ENCODE data around the gene PPP4R2.
"Not testable (repeated sequence)": the region's sequence is repeated elsewhere in the genome, so short reads cannot be mapped to it uniquely, and the experiment has no call there.

The PPP4R2 gene

DNA sequence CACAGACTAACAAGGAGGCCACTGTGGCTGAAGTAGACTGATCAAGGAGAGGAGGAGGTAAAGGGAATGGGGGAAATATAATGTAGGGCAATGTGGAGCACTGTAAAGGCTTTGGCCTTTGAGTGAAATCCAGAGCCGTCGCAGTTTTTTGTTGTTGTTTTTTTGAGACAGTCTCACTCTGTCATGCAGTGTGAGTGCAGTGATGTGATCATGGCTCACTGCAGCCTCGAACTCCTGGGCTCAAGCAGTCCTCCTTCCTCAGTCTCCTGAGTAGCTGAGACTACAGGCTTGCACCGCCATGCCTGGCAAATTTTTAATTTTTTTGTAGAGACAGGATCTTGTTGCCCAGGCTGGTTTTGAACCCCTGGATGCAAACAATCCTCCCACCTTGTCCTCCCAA, 32.2 kb downstream of the PPP4R2 start:
- no peak for DNase-seq

DNA sequence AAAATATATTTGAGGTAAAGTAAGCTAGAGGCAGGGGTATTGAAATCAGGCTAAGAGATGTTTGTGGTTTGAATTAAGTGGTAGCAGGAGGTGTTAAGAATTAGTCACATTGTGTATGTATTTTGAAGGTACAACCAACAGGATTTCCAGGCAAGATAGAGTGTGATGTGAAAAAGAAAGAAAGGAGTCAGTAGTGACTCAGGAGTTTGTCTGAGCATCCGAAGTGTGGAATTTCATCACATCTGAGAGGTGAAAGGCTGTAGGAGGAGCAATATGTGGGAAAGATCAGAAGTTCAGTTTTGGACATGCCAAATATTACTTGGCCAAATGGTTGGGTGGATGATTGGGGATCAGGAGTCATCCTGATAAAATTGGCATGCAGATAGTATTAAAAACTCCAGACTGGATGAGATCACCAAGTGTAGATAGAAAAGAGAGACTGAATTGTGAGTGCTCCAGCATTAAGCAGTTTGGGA, 32.7 kb downstream of the PPP4R2 start:
- DNase-seq = no peak

DNA sequence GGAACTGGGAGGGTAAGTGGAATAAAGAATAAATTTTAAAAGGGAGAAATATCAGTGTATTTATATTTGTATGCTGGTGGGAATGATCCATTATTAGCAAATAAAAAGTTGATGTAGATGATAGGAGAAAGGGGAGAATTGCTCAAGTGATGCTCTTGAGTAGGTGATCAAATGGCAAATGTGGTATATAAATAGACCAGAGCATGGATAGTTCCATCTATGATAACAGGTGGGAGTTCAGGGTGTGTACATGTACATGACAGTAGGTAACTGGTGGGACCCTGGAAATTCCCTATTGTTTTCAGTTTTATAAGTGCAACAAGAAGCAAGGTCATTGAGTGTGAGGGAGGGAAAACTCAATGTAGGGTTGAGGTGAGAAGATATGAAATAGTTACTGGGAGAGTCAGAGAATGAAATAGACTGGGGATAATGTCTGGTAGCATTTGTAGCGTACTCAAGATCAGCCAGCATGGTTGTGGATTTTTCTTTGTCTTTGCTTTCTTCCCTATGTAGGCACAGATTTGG, 33.5 kb downstream of the PPP4R2 start:
- no peak for DNase-seq

DNA sequence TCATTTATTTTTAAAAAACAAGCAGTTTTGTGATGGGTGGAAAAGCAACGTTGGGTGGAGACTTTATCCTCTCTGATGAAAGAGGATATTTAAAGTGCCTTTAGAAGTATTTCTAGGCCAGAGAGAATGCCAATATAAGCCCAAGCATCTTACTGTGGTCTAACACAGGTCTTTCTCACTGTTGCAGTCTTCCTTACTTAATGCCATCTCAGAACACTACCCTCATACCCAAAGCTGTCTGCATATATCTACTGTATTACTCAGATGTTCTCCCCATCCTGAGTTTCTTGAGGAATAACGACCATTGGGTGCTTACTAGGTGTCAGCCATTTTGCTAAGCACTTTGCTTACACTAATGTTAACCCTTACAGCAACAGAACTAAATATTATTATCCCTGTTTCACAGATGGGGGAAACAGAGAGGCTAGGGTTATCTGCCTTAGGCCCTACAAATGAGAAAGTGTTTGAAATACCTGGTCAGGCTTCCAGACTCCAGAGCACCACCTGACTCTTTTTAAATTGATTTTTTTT, 35.0 kb downstream of the PPP4R2 start:
- no peak for DNase-seq

DNA sequence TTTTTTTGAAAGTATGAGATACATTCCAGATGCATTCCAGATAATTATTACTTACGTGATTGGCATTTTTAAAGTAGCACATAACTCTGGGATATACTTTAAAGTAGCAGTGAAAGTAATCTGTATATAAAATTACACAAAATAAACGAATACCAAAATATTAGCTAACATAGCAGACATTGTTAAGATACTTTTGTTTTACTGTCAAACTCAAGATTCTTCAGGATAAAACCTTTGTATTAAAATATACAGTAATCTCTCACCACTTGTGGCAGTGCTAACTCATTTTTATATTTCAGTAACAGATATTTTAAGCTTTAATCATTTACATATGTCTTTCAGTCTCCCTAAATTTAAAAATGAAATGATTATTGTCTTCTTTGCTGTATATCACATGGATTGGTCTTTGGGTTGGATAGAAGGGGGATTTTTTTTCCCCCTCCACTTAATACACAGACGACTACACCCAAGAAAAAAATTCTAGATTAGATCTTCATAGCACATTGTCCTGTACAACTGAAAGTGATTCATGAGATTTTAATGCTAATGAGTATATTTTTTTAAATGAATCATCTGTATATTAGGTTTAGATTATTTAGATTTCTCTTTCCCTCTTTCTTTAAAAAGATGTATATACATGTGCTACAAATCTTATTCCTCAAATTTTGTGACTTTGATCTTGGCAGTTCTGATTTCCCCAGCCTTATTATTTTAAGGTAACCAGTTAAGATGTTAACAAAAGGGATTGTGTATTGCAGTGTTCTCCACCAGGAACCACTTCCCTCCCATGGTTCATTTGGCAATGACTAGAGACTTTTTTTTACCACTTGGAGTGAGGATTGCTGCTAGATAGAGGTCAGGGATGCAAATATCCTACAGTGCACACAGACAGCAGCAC, 40.3 kb downstream of the PPP4R2 start:
- DNase-seq = no peak

DNA sequence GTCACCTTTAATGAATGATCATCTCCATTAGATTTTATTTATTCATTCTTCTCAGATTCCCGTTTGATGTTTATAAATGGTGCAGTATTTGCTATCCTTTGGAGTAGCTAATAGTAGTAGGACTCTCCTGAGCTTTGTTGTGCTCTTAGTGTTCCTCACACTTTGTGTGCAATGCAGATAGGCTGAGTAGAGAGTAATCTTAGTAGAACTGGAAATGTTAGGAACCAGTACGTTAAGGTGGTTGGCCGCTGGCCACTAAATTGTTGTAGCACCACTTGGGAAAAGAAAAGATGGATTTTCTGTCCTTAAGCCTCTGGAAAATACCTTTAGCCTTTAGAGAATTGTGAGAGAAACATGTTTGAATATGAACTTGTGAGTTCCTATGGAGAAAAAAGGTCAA, 44.9 kb downstream of the PPP4R2 start:
- DNase-seq = no peak

DNA sequence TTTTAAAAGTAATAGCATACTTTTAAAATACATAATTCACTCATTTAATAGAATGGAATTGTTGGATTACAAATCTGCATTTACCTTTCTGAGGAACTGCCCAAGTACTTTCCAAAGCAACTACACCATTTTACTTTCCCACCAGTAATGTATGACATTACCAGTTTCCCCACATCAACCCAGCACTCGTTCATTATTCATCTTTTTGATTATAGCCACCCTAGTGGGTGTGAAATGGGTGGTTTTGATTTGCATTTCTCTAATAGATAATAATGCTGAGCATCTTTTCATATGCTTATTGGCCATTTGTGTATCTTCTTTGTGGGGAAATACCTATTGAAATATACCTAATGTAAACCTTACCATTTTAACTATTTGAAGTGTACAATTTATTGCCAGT, 46.8 kb downstream of the PPP4R2 start:
- DNase-seq = no peak

DNA sequence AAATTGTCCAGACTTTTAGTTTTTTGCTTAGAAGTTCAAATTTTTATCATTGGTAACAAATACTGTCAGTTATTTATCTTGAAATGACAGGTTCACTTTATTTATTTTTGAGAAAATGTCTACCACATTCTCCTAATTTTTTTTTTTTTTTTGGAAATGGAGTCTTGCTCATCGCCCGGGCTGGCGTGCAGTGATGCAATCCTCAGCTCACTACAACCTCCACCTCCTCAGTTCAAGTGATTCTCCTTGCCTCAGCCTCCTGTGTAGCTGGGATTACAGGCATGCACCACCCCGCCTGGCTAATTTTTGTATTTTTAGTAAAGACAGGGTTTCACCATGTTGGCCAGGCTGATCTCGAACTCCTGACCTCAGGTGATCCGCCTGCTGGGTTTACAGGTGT, 48.8 kb downstream of the PPP4R2 start:
- DNase-seq = no peak

DNA sequence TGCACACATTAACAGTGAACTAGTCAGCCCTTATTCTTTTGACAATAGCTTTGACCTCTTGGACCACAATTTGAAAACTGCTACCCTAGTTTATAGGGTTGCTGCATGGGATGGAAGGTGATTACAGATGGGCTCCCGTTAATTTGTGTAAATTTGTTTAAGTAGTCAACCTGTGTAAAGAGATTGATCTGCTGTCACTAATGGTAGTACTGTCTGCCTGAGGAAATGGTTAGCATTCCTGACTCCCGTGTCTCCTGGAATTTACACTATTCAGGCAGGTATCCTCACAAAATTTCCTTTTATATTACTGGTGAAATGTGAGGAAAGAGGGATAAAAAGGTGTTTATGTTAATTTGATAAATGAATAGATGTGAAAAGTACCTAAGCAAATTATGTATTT, 49.6 kb downstream of the PPP4R2 start:
- no peak for DNase-seq

DNA sequence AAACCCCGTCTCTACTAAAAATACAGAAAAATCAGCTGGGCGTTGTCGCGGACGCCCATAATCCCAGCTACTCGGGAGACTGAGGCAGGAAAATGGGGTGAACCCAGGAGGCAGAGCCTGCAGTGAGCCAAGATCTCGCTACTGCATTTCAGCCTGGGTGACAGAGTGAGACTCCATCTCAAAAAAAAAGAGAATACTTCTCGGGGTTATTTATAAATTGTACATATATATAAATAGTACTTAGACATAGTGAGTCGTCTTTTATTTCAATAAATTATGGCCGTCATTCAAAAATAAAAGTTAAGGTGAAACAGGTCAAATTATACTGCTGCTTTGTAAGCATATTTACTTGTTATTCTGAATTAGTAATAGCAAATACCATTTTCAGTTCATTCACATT, 52.7 kb downstream of the PPP4R2 start:
- DNase-seq = no peak

DNA sequence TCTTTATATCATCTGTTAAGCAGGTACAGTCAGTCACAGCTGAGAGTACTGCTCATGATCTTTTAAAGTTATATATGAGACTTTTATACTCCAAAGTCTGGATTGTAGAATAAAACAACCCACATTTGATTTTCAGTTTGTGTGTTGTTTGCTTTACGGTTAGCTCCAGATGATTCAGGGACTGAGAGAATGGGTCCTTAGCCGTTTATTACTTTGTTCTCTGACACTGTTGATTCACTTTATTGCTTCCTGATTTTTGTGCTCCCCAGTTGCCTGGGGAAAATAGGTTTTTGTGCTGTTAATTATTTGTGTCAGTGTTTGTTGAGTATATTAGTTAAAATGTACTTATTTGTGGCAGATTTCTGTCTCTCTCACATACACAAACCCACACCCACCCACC, 56.2 kb downstream of the PPP4R2 start:
- no peak for DNase-seq

DNA sequence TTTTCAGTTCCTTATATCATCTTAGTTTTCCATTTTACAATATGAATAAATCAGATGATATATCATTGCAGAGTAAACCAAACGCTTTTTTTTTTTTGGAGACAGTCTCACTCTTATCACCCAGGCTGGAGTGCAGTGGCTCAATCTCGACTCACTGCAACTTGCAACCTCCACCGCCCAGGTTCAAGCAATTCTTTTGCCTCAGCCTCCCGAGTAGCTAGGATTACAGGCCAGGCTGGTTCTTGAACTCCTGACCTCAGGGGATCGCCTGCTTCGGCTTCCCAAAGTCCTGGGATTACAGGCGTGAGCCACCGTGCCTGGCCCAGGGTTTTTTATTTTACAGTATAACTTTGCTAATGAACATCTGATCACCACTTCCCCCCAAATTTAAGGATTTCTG, 59.0 kb downstream of the PPP4R2 start:
- no peak for DNase-seq

DNA sequence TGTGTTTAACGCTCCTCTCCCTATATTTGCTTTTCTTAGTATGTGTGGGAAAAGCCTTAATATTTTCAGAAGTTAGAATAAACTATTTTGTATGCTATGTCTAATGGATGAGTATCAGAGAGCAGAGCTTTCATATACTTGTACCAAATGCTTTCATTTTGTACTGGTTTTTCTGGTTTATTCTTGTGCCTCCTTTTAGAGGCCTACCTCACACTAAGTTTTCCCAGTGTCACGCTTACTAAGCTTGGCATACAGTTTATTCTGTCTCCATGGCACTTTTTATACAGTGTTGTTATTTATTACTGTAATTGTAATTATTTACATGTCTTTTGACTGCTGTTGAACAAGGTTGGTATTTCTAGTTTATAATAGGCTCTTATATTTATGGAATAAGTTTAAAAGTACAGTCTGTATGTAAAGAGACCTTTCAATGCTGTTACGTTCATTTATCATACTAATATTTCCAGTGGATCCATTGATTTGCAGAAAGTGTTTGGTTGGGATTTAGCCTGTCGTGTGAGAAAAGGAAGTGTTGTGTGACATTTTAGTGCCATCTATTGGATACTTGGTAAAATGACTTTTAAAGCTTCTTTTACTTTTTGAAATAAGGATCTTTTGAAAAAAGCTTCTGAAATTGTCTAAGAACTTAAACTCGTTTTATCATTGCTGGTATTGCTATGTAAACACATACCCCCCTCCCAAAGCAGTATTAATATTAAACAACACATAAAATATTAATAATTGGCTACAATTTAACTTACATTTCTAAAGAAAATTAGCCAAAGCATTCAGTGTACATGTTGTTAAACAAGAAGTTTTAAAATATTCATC, 59.6 kb downstream of the PPP4R2 start:
- no peak for DNase-seq

DNA sequence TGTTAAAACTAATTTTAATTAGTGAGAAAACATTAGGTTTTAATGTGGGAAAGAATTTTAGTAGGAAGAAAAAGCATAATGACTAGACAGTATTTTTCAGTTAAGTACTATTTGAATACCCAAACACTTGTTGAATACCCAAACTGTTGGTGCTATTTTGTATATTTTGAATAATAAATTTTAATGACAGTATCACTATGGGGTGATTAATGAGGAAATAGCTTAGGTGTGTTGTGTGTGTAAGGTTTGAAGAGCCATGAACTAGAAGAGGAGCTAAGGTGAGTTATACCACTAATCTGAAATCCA, 60.2 kb downstream of the PPP4R2 start:
- DNase-seq = no peak

DNA sequence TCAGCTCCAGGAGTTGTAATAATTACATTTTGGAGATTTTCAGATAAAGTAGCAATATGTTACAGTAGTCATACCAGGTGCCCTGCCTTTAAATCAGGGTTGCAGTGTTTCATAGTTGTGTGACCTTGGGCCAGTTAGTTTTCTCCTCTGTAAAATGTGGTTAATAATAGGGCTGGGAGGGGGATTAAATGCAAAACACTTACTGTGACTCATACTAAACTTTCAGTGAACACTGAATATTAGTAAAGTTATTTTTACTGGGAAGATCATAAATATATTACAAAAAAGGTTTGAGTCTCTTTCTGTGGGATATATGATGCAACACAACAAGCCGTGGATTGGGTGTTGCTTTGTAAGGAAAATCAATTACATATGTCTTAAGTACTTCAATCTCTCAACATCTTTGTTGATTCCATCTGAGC, 63.7 kb downstream of the PPP4R2 start:
- DNase-seq = no peak

DNA sequence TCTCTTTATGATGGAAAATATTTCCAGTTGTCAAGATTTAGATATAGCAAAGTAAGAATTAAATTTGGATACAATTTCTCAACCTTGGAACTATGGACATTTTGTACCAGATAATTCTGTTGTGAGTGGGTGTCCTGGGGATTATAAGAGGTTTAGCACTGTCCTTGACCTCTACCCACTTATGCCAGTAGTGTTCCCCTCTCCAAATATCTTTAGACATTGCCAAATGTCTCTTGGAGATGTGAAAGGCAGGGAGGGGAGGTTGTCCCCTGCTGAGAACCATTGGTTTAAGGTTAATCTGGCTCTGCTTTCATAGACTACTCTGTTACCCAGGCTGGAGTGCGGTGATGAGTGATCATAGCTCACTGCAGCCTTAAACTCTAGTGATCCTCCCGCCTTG, 64.8 kb downstream of the PPP4R2 start, which contains the start of gene EBLN2:
Gene EBLN2 (plus strand): TSS at position 244 of the 400 bp plus-strand sequence. CDS start 423 bp downstream, outside the sequence.
- no peak for DNase-seq

DNA sequence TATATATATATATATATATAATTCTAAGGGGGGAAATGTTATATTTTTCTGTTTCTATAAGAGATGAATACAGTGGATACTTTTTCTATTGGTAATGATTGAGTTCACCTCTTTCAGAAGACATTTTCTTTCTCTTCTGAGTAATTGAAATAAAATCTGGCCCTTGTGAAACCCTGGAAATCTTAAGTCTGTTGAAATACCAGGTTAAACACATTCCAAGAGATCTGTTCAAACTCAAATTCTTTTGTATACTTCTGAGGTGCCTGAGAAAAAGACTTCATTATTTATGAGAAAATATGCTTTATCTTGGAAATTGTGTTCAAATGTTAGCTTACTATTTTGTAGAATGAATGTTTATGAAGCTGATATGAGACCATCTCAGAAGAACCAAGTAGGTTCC, 69.6 kb downstream of the PPP4R2 start:
- DNase-seq = not testable (repeated sequence)

DNA sequence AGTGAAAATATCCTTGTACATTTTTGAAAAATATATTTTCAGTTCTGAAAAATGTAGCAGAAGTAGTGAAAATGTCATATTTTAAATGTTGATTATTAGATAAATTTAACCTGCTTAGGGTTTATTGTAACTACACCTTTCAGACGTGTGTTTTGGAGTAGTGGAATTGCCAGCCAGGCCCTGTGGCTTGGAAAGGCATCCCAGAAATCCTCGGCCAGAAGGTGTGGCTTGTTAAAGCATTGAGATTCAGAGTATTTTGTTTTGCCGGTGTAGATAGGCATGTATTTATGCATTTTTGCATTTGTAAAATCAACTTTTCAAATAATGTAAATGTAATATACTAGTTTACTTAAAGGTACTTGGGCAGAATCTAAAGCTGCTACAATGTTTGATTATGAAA, 71.8 kb downstream of the PPP4R2 start:
- no peak for DNase-seq

DNA sequence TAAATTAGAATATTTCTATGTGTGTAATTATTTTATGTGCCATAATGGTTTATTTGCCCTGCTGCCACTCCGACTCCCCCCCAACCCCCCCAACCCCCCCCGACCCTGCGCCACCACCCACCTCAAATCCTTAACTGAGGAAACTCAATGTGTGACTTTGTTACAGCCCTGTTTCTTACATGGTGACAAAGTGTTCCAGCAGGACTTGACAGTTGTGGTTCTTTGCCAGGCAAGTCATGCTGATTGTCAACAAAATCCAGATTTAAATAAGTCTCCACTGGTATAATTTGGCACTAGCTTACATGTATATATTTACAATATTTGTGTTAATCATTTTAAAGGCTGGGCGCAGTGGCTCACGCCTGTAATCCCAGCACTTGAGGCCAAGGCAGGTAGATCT, 72.6 kb downstream of the PPP4R2 start:
- no peak for DNase-seq

DNA sequence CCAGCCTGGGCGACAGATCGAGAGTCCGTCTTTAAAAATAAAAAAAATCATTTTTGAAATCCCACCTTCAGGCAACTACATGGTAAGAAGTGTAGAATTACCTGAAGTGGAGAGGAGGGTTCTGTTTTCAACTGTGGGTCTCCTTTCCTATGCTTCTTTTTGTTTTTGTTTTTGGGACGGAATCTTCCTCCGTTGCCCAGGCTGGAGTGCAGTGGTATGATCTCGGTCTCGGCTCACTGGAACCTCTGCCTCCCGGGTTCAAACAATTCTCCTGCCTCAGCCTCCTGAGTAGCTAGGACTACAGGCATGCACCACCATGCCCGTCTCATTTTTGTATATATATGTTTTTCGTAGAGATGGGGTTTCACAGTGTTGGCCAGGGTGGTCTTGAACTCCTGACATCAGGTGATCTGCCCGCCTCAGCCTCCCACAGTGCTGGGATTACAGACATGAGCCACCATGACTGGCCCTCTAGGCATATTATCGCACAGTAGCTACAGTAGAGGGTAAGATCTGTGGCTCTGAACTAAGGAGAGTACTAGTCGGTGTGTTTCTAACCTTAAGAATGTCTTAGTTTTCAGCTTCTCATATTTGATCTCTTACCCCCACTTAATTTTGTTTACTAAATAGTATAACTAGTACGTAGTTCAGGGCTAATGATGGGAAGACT, 73.3 kb downstream of the PPP4R2 start:
- no peak for DNase-seq

DNA sequence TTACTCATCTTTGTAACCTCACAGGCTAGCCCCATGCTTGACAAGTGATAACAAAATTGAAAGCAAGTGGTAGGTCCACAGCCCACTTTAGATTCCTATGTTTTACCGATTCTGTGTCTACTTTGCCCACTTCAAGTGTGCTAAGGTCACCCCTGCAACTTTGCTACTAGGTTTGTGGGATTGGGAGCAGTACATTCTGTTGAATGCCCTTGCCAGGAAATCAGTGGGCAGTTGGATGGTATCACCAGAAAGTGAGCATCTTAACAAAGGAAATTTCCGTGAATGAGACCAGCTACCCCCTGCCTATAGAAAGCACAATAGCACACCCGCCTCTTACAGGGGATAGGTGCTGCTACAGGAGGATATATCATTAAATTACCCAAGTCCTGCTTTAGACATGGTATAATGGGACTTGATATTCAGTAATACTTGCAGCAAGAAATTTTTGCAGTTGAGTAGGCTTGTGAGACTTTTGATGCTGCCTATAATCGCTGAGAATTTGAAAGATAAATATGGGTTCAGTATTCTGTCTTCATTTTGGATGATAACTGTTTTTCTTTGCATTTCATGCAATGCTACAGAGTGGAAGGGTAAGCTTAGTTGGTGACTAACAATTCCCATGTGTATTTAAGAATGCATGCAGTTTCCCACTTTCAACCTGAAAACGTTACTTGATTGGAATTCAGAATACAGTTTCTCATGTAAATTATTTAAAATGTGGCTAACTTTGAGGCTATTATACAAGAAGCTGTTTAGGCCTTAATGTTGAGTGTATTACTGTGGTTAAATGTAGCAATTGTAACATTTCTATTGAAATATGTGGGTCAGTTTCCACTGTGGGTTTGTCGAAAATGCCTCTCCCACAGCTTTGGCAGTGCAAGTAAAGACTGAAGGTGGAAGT, 74.3 kb downstream of the PPP4R2 start:
- DNase-seq = no peak

DNA sequence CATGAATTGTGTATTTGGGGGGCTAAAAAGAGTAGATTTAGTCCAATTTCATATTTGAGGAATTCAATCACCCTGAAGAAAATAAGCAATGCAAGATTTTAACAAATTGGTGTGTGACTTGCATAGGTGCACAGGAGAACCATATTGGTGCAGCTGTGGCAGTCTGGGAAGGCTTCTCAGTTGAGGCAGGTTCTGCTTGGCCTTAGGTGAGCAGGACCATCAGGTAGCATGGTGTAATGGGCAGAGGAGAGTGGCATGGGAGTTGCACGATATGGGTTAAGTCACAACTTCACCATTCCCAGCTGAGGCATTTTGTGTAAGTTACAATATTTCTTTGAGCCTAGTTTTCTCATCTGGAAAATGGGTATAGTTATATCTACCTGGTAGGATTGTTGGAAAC, 75.3 kb downstream of the PPP4R2 start:
- no peak for DNase-seq

Measured in NCI-H1105 (cell line).